ENCODE results near the gene ZNF519.
"Not testable (repeated sequence)": the region's sequence is repeated elsewhere in the genome, so short reads cannot be mapped to it uniquely, and the experiment has no call there.

- not testable (repeated sequence) for TF ChIP-seq EZH2 (IDR thresholded peaks at IDR 0.05; ENCODE audit: borderline replicate concordance, insufficient read depth, low read depth, low read length, poor library complexity, severe bottlenecking); CTCF (IDR thresholded peaks at IDR 0.05)
These were observed 7.3 kb upstream of the ZNF519 start for GRCh38 chr18:14139583-14139982.
